HAP-1 (cell line): Measurements from ENCODE around the gene CST8.

Experiments used
- DNase-seq, 2 experiments: peaks; one replicate each; pipeline ENCODE4 v3.0.0-alpha.2; 2016 to 2020; ENCODE audit warnings: low spot score in 2 of 2
- H3K27me3 ChIP-seq: fragments of 250-450 bp; sonication (Bioruptor Pico); 2 replicates; pipeline ENCODE4 v1.5.1; 2020; ENCODE audit warnings: low read depth, mild to moderate bottlenecking, moderate library complexity
- H3K36me3 ChIP-seq: fragments of 250-450 bp; sonication (Bioruptor Pico); replicated peaks from 2 replicates; pipeline ENCODE4 v1.5.1; 2020; ENCODE audit warnings: mild to moderate bottlenecking
- H3K4me1 ChIP-seq: fragments of 250-450 bp; sonication (Bioruptor Pico); 2 replicates; pipeline ENCODE4 v1.5.1; 2020; ENCODE audit warnings: mild to moderate bottlenecking
- H3K4me3 ChIP-seq: fragments of 250-450 bp; sonication (Bioruptor Pico); 2 replicates; pipeline ENCODE4 v1.5.1; 2020; ENCODE audit warnings: mild to moderate bottlenecking, moderate library complexity
- H3K9me3 ChIP-seq: fragments of 250-450 bp; sonication (Bioruptor Pico); 2 replicates; pipeline ENCODE4 v1.5.1; 2020; ENCODE audit warnings: mild to moderate bottlenecking, moderate library complexity
- in situ Hi-C: fragments of 300-500 bp; cut with MboI; formaldehyde crosslinking; loops from 3 replicates; pipeline ENCODE4 v1.14.3; 2020; ENCODE audit warnings: low sequenced_read_pairs, inconsistent platforms, mixed read lengths

CST8 gene

DNA sequence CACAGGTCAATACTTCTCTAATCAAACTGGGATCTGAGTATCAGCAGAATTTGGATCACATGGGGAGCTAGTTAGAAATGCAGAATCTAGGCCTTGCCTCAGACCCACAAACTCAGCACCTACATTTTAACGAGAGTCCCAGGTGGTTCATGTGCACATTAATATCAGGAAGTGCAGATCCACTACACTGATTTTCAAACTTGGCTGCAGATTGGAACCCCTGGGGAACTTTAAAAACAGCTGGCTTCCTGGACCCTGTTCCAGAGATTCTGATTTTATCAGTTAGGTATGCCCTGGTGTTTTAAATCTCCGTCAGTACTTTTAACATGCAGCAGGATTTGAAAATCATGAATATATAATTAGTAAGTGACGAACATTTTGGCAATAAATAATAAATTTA, 1.9 kb upstream of the CST8 start:
- H3K4me1 ChIP-seq, result no peaks in the 10 kb centered on the region
- no peak overlapping the region for H3K4me3 ChIP-seq
- H3K36me3 ChIP-seq, result no peaks in the 10 kb centered on the region
- H3K9me3 ChIP-seq, result no peaks in the 10 kb centered on the region
- in situ Hi-C loops, result no loop called here
- H3K27me3 ChIP-seq, result no peaks in the 10 kb centered on the region
- DNase-seq, result no peak

DNA sequence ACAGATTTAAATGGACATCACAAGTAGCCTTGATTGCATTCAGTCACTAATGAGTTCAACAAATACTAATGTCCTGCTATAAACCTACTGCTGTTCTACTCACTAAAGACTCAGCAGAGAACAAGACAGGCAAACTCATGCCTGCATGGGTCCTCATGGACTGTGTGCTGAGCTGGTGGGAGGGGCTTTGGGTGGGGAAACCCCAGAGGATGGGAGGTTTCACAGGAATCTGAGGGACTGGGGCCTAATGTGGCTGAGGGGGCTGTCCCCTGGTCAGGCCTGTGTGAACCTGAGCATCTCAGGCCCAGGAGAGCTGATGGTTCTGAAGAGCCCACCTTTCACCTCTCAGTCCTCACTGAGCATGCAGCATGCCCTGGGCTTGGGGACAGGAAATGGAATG, 1.4 kb downstream of the CST8 start:
- Histone ChIP-seq H3K4me1 (no peaks in the 10 kb centered on the region), H3K27me3 (no peaks in the 10 kb centered on the region), H3K9me3 (no peaks in the 10 kb centered on the region), H3K36me3 (no peaks in the 10 kb centered on the region), H3K4me3 (no peak overlapping the region)
- DNase-seq, result no peak
- in situ Hi-C loops, result no loop called here

DNA sequence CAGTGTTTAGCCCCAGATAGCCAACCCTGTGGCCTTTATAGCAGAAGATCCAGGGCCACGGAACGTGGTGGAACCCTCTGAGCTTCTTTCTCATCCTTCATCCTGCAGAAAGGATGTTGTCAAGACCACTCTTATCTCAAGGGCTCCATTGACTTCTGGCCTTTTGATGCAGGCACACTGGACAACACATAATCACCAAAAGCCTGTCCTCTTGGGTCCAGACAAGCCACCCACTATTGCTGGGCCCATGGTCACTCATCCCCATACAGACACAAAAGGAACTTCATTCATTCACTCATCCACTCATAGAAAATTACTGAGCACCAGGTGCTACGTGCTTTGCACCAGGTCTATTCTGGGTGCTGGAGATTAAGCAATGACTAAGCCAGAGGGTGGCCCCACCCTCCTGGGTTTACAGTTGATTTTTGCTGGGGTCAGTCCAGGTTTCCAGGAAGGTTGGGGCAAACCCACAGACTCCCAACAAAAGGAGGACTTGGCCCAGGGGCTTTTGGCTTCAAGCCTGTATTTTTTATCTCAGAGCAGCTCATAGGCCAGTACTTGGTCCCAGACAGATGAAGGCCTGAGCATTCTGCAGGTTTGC, 2.4 kb downstream of the CST8 start:
- no peaks in the 10 kb centered on the region for H3K27me3 ChIP-seq
- in situ Hi-C loops, result no loop called here
- H3K4me3 ChIP-seq, result no peak overlapping the region
- DNase-seq, result no peak
- H3K36me3 ChIP-seq, result no peaks in the 10 kb centered on the region
- no peaks in the 10 kb centered on the region for H3K9me3 ChIP-seq
- H3K4me1 ChIP-seq, result no peaks in the 10 kb centered on the region

DNA sequence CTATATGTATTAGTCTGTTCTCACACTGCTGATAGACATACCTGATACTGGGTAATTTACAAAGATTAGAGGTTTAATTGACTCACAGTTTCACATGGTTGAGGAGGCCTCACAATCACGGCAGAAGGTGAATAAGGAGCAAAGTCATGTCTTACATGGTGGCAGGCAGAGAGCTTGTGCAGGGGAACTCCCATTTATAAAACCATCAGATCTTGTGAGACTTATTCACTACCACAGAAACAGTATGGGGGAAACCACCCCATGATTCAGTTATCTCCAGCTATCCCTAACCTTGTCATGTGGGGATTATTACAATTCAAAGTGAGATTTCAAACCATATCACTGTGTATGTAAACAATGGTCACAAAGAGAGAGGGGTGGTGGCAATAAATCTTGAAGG, 6.6 kb downstream of the CST8 start:
- H3K4me3 ChIP-seq, result no peak overlapping the region
- no peaks in the 10 kb centered on the region for H3K4me1 ChIP-seq
- H3K27me3 ChIP-seq, result no peaks in the 10 kb centered on the region
- H3K9me3 ChIP-seq, result no peaks in the 10 kb centered on the region
- DNase-seq, result no peak
- in situ Hi-C loops, result no loop called here
- no peaks in the 10 kb centered on the region for H3K36me3 ChIP-seq

DNA sequence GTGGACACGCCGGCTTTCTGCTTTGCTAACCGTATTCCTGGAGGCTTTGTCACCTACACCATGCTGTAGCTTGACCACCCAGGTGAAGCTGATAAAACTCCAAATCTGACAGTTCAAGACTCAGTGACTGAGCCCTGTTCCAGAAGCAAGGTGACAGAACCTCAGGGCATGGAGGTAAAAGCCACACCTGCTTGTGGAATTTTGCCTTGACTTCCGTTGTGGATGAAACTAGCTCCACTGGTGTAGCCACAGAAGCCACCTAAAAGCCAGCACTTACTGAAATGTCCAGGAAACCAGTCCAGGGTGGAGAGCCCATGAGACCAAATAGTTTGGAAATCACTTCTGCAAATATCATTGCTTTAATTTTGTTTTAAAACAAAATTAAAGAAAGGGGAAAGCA, 11.0 kb downstream of the CST8 start:
- H3K9me3 ChIP-seq, result no peaks in the 10 kb centered on the region
- no peaks in the 10 kb centered on the region for H3K36me3 ChIP-seq
- H3K4me3 ChIP-seq, result no peak overlapping the region
- in situ Hi-C loops, result no loop called here
- no peak for DNase-seq
- H3K4me1 ChIP-seq, result no peaks in the 10 kb centered on the region
- no peaks in the 10 kb centered on the region for H3K27me3 ChIP-seq

DNA sequence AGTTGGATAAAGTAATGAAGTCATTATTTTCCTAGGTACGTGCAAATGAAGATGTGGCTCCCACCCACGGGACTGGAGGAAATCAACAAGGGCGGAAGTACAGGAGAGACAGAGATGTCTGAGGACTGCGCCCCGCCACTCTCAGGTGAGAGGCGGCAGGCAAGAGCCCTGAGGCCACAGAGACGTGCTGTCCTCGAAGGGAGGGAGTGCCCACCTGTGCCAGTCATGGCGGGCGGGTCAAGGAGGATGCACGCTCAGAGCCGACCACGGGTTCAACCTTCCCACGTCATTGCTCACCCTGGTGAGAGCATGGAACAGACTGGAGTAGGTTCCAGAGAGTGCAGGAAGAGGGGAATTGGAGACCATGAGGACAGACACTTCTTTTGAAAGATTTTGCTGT, 12.7 kb downstream of the CST8 start:
- Histone ChIP-seq H3K27me3 (no peaks in the 10 kb centered on the region), H3K9me3 (no peaks in the 10 kb centered on the region), H3K4me1 (no peaks in the 10 kb centered on the region), H3K4me3 (no peak overlapping the region), H3K36me3 (no peaks in the 10 kb centered on the region)
- no peak for DNase-seq
- in situ Hi-C loops, result no loop called here

DNA sequence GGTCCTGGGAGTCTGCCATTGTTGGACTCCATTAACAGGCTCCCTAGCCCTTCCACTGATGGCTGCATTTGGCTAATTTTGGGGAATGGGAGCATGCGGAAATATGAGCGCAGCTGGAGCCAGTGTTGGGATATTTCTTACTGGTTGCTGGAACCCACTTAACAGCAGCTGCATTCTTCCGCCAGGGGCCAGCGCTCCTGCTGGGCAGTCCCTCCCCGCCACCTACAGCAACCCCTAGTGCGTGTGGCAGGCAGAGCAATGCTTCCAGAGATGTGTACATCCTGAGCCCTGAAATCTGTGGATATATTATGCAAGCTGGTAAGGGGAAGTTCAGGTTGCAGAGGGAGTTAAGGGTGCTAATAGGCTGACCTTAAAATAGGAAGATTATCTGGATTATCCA, 16.4 kb downstream of the CST8 start:
- in situ Hi-C loops, result no loop called here
- no peaks in the 10 kb centered on the region for H3K27me3 ChIP-seq
- H3K9me3 ChIP-seq, result no peaks in the 10 kb centered on the region
- DNase-seq, result no peak
- H3K4me1 ChIP-seq, result no peaks in the 10 kb centered on the region
- H3K36me3 ChIP-seq, result no peaks in the 10 kb centered on the region
- H3K4me3 ChIP-seq, result no peak overlapping the region

DNA sequence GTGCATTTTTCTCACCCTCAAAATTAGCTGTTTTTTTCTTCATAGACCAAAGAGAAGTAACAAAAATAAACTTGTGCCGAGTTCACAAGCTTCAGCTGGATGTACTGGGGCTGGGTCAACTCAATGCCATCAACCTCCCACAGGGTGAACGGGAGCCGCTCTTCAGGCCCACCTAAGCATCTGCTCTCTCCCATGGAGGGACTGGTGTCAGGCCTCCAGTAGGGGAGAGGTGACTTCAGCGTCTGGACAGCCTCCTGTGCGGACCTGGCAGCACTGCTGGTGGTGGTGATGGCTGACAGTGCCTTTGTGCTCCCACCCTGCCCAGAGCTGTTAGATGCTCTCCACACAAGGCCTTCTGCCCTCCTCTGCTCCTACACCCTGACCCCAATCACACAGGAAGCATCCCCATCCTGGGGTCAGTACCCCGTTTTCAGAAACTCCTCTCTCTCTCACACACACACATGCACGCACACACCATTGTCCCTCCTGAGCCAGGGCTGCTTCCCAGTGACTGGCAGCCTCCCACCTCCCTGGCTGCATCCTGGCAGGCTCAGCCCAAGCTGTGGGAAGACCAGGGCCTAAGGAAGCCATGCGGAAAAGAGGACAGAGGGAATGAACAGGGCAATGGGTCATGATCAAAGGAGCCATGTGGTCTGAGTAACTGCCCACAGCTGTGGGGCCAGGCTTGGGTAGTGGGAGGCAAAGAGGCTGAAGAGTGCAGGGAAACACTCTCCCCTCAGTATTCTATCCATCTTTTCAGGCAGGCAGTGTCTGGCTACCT, 17.7 kb downstream of the CST8 start:
- Histone ChIP-seq H3K27me3 (no peaks in the 10 kb centered on the region), H3K4me3 (no peak overlapping the region), H3K36me3 (no peaks in the 10 kb centered on the region), H3K4me1 (no peaks in the 10 kb centered on the region), H3K9me3 (peaks cover 1% of the 10 kb centered on the region; the same call in 1 of the 2 replicates)
- no peak for DNase-seq
- in situ Hi-C loops, result no loop called here

DNA sequence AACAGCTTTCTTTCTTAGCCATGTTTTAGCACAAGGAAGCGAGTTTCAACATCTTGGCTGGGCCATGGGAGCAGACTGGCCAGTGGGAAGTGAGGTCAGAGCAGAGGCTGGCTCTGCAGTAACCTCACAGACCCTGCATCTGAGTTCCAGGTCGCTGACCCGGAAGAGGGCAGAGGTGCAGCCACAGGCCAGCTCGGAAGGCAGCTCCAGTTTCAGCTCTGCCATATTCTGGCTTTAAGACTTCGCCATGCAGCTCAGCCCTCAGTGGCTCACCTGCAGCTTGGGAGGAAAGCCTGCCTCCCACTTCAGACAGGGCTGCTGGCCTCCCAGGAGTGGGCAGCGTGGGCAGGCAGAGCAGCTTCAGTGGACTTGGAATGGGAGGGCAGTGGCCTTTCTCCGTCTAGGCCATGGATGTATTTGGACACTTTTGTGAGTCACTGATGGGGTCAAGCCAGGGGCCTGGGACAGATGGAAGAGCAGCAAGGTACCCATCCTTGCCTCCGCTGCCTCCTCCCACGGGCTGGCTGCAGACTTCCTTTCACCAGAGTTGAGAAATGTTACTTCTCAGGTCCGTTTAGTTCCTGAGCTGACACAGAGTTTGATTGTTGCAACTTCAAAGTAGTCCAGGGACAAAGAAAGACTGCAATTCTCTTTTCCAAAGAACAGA, 18.5 kb downstream of the CST8 start:
- H3K4me3 ChIP-seq, result no peak overlapping the region
- no peaks in the 10 kb centered on the region for H3K36me3 ChIP-seq
- H3K27me3 ChIP-seq, result no peaks in the 10 kb centered on the region
- in situ Hi-C loops, result no loop called here
- no peaks in the 10 kb centered on the region for H3K4me1 ChIP-seq
- no peak for DNase-seq
- peaks cover 8% of the 10 kb centered on the region; the same call in 1 of the 2 replicates for H3K9me3 ChIP-seq

DNA sequence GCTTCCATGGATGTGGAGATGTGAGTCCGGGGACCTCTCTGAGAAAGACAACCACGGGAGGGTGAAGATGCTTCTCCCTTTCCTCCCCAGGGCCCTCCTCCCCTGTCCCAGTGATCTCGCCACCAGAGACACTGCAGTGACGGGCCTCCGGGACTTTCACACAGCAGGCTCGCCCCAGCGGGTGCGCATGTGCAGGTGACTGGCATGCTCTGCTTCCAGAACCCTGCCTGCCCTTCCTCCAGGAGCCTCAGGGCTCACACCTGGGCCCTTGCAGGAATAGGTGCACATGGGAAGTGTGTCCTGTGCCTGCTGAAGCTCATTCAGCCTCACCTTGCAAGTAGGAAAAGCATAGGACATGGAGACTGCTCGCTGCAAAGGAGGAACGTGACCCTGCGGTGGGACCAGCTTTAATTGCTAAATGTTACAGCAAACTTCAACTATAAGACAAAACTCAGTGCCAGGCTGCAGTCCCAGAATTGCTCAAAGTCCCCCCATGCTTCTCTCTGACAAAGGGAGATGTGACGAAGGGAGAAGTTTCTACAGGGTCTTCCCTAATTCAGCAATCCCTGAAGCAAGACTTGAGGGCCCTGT, 19.2 kb downstream of the CST8 start:
- Histone ChIP-seq H3K27me3 (no peaks in the 10 kb centered on the region), H3K36me3 (no peaks in the 10 kb centered on the region), H3K4me1 (peaks cover 6% of the 10 kb centered on the region), H3K9me3 (peaks cover 8% of the 10 kb centered on the region), H3K4me3 (no peak overlapping the region)
- in situ Hi-C loops, result no loop called here
- no peak for DNase-seq

DNA sequence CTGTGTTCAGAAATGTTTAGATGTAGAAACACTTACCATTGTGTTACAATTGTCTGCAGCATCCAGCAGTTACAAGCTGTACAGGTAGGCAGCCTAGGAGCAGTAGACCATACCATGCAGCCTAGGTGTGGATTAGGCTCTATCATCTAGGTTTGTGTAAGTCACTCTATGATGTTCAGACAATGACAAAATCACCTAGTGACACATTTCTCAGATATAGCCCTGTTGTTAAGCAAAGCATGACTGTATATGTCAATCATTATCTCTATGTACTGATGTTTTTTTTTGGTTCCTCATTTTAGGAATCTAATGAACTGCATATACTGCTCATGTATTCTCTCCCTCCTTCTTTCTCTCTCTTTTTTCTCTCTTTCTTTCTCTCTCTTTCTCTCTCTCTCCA, 22.2 kb downstream of the CST8 start:
- peaks cover 10% of the 10 kb centered on the region for H3K4me1 ChIP-seq
- in situ Hi-C loops, result no loop called here
- no peak for DNase-seq
- no peak overlapping the region for H3K4me3 ChIP-seq
- H3K36me3 ChIP-seq, result no peaks in the 10 kb centered on the region
- peaks cover 8% of the 10 kb centered on the region for H3K9me3 ChIP-seq
- H3K27me3 ChIP-seq, result no peaks in the 10 kb centered on the region

DNA sequence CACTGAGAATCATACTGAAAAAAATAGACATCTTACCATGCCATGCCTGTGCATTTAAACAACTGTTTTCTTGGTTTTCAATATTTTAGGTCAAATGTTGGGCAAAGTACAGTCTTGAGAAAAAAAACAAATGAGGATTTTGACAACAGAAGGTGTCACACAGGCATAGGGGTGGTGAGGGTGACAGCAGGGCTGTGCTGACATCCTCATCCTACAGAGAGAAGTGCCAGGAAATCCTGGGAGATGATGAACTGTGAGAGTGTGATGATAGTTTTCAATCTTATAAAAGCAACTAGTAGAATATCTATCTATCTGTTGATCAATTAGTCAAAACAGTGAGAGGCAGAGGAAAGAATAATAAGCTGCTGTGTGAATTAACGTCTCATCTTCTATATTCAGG, 23.9 kb downstream of the CST8 start:
- in situ Hi-C loops, result no loop called here
- H3K9me3 ChIP-seq, result peaks cover 8% of the 10 kb centered on the region
- no peaks in the 10 kb centered on the region for H3K36me3 ChIP-seq
- no peak overlapping the region for H3K4me3 ChIP-seq
- DNase-seq, result no peak
- no peaks in the 10 kb centered on the region for H3K27me3 ChIP-seq
- H3K4me1 ChIP-seq, result peaks cover 10% of the 10 kb centered on the region

DNA sequence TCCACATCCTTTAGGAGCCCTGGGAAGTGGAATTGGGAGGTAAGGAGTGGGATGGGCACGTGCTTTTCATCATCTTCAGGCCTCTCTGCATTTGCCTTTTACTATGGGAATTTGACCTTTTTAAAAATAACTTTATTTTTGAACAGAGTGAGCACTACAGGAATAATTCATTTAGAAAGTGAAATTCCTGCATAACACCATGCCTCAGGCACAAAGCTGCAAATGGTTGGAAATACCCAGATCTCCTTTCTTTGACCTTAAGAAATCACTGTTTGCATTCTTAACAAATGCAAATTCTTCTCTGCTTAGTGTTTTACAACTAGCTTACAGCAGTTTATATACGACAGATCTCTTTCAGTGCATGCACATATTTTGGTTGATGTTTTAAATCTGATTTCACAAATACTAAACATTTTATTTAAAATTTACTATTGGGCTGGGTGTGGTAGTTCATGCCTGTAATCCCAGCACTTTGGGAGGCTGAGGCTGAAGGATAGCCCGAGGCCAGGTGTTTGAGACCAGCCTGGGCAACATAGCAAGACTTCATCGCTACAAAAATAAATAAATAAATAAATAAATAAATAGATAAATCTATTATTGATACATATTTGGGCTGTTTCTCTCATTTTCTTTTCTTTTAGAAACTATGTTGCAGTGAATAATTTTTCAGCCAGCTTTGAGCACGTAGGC, 24.5 kb downstream of the CST8 start:
- Histone ChIP-seq H3K4me1 (peaks cover 10% of the 10 kb centered on the region), H3K9me3 (peaks cover 8% of the 10 kb centered on the region), H3K27me3 (no peaks in the 10 kb centered on the region), H3K36me3 (no peaks in the 10 kb centered on the region), H3K4me3 (no peak overlapping the region)
- DNase-seq, result peak; percentile 62 to 97
- in situ Hi-C loops, result no loop called here
